Measurements from ENCODE around the gene FBXW4.

- TF ChIP-seq EZH2 (IDR thresholded peaks at IDR 0.05; ENCODE audit: insufficient read depth, low read length) (no peak), CTCF (IDR thresholded peaks at IDR 0.05; ENCODE audit: insufficient read depth, low read depth, low read length) (no peak)
These were observed 13.9 kb upstream of the FBXW4 start for GRCh38 chr10:101708870-101709269.

Data from astrocyte (in vitro differentiated cells and primary cell).